Femur (tissue), 1 donor: ENCODE data around the gene GALNT13.

Experiments used
- DNase-seq: peaks from one replicate; pipeline ENCODE4 v3.0.0-alpha.2; 2017

Gene GALNT13

DNA sequence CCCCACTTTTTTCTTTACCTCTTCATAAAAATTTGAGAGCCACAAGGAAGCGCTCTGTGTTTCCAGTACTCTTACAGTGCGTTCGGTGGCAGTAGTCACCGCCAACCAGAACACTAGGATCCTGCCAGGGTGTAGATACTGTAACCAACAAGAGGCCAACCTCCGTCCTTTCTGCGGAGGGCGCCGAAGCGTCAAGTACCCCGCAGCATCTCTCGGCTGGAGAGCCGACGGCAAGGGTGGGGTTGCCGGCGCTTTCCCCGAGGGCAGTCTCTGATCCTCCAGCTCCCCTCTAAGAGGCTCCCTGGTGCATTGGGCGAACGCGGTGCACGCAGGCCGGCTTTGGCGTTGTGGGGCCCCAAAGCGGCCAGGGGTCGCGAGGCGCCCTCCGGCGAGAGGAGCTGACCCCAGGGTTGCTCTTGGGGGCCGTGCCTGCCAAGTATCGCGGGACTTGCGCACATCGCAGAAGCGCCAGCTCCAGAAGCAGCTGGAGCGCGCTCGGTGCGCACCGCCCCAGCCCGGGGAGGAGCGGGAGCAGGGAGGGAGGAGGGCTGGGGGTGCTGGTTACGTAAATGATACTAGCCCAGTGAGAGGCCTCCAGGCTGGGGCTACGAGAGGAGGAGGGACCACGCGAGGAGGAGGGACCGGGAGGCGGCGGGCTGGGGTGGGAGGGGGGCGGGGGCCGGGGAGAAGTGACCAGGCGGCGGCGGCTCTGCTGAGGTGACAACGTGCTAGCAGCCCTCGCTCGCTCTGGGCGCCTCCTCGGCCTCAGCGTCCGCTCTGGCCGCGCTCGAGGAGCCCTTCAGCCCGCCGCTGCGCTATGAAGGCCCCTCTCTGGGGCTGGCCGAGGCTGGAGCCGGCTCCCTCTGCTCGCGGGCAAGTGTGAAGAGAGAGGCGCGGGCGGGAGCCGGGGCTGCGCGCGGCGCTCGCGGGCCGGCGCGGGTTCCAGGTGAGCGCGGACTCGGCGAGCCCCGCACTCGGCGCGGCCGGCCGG is at the start of gene GALNT13:
Gene GALNT13, plus strand, starts transcription at position 692 of the 991 bp plus-strand sequence.
- peak; percentile 62 for DNase-seq

DNA sequence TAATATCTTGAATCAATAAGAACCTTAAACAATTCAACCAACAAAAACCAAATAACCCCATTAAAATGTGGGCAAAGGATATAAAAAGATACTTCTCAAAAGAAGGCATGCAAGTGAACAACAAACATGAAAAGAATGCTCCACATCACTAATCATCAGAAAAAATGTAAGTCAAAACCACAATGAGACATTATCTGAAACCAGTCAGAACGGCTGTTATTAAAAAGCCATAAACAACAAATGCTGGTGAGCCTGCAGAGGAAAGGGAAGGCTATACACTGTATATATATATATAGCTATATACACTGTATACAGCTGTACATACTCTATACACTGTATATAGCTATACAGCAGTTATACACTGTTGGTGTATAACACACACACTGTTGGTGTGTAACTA is 47.8 kb upstream of the GALNT13 start:
- DNase-seq = no peak

DNA sequence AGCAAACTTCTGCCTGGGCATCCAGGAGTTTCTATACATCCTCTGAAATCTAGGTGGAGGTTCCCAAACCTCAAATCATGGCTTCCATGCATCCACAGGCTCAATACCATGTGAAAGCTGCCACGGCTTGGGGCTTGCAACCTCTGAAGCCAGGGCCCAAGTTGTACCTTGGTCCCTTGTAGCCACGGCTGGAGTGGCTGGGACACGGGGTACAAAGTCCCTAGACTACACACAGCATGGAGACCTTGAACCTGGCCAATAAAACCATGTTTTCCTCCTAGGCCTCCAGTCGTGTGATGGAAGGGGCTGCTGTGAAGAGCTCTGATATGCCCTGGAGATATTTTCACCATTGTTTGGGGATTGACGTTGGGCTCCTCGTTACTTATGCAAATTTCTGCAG is 43.4 kb upstream of the GALNT13 start:
- no peak for DNase-seq

- DNase-seq = no peak
Measured at GRCh38 chr2:153834662-153835061, 37.1 kb upstream of the GALNT13 start.

DNA sequence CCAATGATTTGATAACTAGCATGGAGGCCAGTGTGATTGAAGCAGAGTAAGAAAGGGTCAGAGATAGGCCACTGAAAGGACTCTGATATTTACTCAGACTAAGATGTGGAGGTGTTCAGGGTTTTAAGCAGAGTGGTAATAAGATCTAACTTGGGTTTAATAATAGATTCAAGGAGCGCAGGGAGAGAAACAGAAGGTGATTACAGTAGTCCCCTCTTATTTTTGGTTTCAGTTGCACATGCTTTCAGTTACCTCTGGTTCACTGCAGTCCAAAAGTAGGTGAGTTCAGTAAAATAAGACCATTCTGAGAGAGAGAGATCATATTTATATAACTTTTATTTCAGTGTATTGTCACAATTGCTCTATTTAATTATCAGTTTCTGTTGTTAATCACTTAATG is 13.5 kb upstream of the GALNT13 start:
- no peak for DNase-seq

DNA sequence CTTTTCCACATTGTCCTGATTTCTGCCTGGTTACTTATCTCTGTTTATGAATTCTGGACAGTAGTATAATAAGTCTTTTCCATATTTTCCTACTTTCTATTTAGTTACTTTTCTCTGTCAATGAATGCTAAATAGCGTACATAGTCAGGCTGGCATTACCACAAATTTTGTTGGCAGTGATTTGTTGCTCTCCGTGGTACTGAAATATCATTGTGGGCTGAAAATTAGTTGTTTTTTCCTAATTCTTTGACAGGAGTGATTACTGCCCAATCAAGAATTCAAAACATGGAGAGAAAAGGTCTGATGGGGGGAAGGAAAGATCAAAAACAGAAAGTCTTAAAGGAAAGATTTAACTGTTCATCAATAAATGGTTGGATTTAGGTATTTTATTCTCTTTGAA is 7.7 kb upstream of the GALNT13 start:
- no peak for DNase-seq

DNA sequence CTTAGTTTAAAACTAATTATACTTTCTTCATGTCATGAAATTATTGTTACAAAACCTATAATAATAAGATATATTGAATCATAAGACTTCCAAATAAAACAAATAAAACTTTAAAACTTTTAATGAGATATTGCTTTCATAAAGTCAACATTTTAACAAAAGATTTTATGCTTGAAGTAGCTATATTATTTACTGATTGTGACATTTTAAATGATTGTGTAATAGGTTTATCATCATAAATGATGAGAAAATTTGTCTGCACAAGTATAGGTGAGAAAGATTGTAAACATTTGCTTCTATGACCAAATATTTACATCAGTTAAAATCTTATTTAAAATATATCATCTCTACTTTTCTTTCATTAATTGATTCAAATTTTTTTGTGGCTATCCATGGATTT is 5.1 kb upstream of the GALNT13 start:
- no peak for DNase-seq

GRCh38 chr2:153870308-153870707 is 1.4 kb upstream of the GALNT13 start:
- DNase-seq = no peak

GRCh38 chr2:153872311-153873051 is 759 bp downstream of the GALNT13 start:
- DNase-seq = no peak

DNA sequence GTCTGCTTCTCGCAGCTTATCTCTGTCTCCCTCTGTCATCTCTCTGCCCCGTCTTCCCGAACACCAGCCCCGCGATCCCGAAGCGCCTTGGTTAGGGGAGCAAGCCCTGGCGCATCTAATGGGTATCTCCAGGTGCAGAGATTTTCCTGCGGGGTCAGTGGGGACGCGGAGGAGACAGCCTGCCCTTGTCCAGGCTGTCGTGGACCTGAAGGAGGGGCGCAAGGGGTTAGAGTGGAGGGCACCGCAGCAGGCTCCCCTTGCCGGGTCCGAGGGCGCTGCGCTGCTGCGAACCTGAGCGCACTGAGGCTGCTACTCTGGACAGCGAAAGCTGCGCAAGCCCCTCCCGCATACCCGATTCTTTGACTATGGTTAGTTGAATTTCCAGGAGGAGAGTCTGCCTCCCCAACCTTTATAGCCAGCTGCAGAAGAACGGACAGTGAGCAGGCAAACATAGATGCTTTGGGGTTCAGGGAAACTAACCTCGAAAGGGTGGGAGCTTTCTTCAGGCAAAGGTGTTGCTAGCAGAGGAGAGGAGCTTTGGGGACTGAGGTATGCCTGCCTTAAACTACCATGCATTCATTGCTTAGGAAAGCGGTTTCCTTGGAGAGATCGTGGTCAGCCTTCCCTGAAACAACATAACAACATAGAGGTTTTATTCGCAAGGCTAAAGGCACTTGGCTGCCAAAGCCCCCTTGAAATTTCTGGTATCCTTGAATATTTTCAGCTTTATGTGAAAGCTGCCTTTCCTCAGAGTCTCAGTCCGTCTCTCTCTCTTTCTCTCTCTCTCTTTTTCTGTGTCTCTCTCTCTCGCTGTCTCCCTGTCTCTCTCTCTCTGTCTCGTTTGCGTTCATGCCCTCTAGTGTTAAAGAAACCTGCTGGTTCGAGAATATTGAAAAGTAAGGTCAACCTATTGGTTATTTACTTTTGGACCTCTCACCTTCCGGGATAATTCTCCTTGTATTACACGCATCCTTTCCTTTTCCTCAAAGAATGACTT is 1.6 kb downstream of the GALNT13 start:
- DNase-seq = no peak

DNA sequence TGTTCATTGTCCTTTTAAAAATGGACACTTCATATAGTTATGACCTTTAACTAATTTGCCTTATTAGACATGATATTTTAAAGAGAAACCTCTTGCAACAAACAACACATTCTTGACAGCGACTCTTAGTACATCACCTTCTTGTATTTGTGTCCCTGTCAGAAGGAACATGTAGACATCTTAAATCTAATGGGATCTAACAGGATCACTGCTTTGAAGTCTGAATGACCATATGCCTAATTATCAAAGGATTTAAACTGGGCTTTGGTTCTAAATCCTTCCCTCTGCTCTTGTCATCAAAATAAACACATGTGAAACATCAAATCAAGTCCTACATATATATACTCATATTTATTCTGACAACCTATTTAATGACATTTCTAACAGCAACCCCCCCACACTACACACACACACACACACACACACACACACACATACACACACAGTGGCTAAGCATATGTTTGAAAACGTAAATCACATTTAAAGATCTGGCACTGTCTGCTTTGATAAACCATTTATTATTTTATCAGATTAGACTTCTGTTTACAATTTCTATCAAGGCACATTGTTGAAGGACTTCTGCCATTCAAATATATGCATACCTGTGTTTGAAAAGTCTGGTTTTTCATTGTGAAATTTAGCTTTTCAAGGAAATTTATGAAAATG is 4.2 kb downstream of the GALNT13 start:
- no peak for DNase-seq

DNA sequence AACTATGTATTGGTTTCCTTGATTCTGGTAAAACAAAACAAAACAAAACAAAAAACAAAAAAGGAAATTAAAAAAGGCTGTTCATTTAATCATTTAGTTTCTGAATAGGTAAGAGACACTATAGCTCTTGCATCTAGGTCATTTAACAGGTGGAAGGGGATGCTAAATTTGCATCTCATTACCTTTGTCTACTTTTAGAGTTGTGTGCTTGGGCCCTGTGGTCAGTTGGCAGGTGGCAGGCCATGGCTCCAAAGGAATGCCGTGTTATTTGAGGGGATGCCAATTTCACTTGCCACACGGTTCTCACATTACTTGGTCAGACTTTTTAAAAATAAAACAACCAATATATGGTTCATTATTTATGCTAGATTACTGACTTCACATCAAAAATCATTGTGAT is 9.2 kb downstream of the GALNT13 start:
- DNase-seq = no peak

DNA sequence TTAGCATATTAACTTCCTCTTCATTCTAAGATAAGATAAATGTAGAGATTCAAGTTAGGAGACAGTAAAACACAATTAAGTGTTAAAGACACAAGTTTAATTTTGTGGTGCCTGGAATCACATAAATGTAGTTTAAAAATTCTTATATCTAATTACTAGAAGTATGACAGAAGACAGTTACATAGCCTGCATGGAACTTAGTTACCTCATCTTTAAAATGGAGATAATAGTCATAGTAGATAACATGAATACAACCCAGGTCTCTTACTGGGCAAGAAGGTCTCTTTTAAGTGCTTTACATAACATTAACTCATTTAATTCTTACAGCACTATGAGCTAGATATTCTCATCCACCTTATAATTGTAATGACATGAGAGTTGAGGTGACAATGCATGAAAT is 15.1 kb downstream of the GALNT13 start:
- no peak for DNase-seq

DNA sequence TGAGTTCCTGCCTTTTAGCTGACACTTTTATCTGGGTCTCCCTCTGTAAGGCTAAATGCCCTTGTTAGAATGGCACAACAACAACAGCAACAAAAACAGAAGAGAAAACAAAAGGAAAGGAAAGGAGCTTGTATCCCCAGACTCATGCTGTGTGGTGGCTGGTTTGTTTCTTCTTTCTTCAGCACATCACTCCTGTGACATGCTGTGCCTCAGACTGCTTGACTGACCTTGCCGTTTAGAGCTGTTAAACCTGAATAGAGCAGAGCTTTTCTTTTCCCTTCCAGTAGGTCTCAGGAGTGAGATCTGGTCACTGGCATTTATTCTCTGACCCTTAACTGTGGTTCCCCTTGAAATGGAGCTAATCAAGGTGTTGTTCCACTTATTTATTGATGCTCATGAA is 18.9 kb downstream of the GALNT13 start:
- no peak for DNase-seq

- no peak for DNase-seq
Measured at GRCh38 chr2:153891051-153891450, 19.3 kb downstream of the GALNT13 start.

- no peak for DNase-seq
Measured at GRCh38 chr2:153912798-153913396, 41.2 kb downstream of the GALNT13 start.

- DNase-seq = no peak
Measured at GRCh38 chr2:153917570-153917969, 45.8 kb downstream of the GALNT13 start.

DNA sequence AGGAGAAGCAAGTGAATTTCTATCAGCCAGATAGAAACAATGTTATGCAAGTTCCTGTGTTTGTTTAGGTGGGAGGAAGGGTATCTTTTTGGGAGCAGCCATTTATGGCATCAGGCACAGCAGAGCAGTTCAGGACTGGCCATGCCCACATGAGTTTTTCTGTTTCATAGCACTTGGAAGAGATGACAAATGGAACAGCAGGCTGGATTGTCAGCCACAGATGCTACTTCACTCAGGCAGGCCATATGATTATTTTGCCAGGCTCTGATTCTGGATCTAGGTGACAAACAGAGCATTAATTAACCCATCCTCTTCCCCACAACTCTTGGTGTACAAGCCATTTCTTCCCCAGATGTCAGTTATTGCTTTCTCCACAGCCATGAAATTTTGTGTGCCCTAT is 63.8 kb downstream of the GALNT13 start:
- no peak for DNase-seq

DNA sequence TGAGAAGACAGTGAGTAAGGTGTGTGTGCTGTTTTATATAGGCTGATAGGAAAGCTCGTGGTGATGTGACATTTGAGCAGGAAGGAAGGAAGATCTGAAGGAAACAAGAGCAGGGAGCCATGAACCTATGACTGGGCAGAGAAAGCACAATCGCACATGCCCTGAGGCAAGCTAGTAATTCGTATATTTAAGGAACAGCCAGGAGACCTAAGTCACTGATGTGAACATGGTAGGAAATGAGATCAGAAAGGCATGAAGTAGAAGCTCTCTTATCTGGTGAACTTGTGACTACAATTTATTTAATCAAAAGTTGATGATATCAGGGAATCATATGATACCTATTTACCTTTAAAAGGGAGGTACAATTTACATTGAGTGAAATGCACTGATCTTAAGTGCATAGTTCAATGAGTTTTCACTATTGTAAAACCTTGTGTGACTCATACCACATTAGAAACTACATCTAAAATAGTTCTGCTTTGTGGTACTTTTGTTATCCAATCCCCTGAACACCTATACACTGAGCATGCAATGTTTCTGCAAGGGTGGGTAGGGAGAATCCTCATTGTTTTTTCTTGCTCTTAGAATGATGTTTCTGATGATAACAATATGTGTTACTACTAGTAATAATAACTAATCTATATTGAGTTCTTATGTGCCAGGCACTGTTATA is 67.5 kb downstream of the GALNT13 start:
- DNase-seq = no peak

GRCh38 chr2:153940511-153940910 is 68.8 kb downstream of the GALNT13 start:
- DNase-seq = no peak

GRCh38 chr2:153944800-153945199 is 73.1 kb downstream of the GALNT13 start:
- DNase-seq = no peak
